GM11168 (cell line): ENCODE results near the gene CCAR1.
"Not testable (repeated sequence)": the region's sequence is repeated elsewhere in the genome, so short reads cannot be mapped to it uniquely, and the experiment has no call there.

Source experiments
- in situ Hi-C: fragments of 300-500 bp; cut with MboI; formaldehyde crosslinking; loops from one replicate; pipeline ENCODE4 v1.12.0; 2022; ENCODE audit warnings: low sequenced_read_pairs; ENCODE audit not compliant: unreplicated experiment

The CCAR1 gene

GRCh38 chr10:68822626-68823025 lies 101.6 kb downstream of the CCAR1 start:
- in situ Hi-C loops = not testable (repeated sequence)

DNA sequence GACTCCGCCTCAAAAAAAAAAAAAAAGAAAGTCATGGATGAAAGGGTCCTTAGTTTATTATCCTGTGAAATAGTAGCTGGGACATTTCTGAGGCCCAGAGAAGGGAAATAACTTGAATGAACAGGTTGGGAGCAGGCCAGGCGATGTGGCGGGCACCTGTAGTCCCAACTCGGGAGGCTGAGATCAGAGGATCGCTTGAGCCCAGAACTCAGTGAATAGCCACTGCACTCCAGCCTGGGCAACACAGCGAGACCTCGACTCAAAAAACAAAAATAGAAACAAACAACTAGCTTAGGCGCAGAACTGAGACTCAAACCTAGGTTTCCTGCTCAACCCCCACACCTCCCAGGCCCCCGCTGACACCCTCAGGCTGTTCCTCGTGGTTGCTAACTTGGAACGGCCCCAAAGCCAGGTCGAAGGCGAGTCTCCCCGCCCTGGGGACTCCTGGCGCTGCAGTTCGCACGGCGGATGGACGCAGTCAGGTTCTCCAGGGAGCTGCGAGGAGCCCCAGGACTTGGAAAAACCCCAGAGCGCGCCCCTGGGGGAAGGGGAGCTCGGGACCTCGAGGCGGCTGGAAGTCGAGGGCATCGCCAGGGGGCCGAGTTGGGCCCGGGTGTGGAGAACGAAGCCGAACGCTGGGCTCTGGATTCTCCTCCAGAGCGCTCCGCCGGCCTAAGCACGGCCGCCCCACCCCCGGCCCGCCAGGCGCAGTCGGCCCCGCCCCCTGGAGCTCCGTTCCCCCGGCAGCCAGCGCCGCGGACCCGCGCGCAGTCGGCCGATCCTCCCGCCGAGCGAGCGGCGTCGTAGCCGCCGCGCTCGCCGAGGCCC lies 105.9 kb downstream of the CCAR1 start, which contains the start of gene STOX1:
Gene STOX1 (plus strand): TSS at position 768 of the 828 bp plus-strand sequence. CDS start 93 bp downstream, outside the sequence.
- in situ Hi-C loops = no loop called here

GRCh38 chr10:68827592-68827959 lies 106.5 kb downstream of the CCAR1 start:
- in situ Hi-C loops = not testable (repeated sequence)

GRCh38 chr10:68828083-68828601 lies 107.1 kb downstream of the CCAR1 start:
- in situ Hi-C loops = not testable (repeated sequence)

- in situ Hi-C loops = no loop called here
Observed at GRCh38 chr10:68828833-68829232, 107.8 kb downstream of the CCAR1 start.

DNA sequence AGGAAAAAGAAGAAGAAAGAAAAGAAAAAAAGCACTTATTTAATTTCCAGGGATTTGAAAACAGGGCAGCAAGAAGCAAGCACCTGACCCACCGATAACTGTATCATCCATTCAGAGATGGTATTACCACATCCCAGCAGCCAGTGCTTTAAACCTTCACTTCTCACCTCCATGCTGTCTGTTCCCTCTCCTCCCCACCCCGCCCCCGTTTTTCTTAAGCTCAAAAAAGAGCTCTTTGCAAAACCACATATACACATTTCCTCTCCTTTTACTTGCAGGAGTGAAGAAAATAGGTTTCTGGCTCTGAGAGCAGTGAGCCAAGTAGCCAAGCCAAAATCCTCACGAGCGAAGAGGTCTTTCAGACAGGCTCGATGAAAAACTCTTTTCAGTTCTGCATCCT lies 108.5 kb downstream of the CCAR1 start:
- in situ Hi-C loops = no loop called here

DNA sequence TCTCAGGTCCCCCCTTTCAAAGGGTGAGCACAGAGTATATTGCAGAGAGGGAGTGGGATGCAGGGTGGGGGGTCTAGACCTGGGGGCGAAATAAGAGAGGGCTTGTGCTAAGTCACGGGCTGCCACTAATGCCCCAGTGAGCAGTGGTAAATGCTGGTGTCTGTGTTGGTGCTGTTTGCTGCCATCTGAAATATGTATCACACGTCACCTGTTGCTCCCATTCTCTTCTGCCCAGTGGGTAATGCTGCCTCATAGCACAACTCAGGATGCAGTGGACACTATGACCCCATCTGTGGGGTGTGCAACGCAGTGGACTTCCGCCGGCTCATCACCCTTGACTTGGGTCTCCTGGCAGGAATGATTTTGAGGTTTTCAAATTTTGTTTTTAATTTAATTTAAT lies 108.9 kb downstream of the CCAR1 start:
- in situ Hi-C loops = no loop called here

DNA sequence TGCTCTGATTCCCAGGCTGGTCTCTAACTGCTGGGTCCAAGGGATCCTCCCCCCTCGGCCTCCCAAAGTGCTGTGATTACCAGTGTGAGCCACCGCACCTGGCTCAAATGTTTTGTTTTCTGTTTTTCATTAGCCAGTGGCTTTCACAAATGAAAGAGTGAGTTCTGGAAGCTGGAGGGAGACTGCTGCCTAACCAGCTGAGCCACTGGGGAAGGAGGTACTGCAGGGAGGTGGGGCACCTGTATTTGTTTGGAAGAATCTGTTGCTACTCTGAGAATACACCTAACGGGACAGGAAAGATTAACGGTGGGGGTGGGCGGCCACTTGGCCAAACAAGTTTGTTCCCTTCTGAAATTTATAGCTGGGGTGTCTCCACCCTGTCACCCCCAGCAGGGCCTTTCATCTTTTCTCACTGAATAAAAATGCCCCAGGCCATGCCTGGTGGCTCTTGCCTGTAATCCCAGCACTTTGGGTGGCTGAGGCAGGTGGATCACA lies 111.0 kb downstream of the CCAR1 start:
- in situ Hi-C loops = no loop called here

GRCh38 chr10:68832601-68833000 lies 111.6 kb downstream of the CCAR1 start:
- in situ Hi-C loops = no loop called here

GRCh38 chr10:68837626-68838322 lies 116.7 kb downstream of the CCAR1 start:
- in situ Hi-C loops = no loop called here

- in situ Hi-C loops = not testable (repeated sequence)
Observed at GRCh38 chr10:68840650-68841049, 119.6 kb downstream of the CCAR1 start.
